Measurements from ENCODE around the gene SPDYA.

SPDYA gene

GRCh38 chr2:28828382-28828781 is 17.7 kb downstream of the SPDYA start:
- no peak for DNase-seq (ENCODE audit: low read depth)

GRCh38 chr2:28833740-28834470 is 23.3 kb downstream of the SPDYA start:
- DNase-seq (ENCODE audit: low read depth) = no peak

- DNase-seq (ENCODE audit: low read depth) = no peak
These were observed 25.1 kb downstream of the SPDYA start for GRCh38 chr2:28835781-28836180.

DNA sequence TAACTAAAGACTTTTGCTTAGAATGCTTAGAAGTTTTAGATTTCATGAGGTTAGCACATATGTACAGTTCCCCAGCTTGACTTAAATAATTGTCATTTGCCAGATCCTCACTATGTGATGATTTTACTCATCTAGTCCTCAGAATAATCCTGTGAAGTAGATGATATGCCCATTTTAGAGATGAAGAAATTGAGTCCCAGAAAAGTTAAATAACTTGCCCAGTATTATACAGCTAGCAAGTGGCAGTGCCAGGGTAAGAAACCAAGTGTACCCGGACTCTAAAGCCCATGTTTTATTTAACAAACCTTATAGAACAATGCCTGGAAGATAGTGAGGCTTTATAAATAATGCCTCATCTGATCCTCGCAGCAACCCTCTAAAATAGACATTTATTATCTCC is 28.3 kb downstream of the SPDYA start:
- no peak for DNase-seq (ENCODE audit: low read depth)

DNA sequence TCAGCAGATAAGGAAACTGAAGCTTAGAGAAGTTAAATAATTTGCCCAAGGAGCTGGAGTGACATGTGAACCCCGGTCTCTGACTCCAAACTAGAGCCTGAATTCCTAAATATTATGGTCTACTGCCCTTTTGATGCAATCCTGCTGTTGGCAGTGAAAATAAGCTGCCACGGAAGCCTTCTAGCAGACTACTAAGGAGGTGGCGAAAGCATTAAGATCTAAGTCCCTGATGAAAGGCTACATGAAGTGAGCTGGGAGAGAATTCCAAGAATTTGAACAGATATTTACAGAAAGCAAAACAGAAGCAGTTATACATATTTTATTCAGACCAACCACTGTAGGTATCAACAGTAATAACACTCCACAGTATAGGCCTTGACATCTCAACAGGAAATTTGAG is 31.4 kb downstream of the SPDYA start:
- no peak for DNase-seq (ENCODE audit: low read depth)

GRCh38 chr2:28855193-28855592 is 44.6 kb downstream of the SPDYA start:
- DNase-seq (ENCODE audit: low read depth) = no peak

DNA sequence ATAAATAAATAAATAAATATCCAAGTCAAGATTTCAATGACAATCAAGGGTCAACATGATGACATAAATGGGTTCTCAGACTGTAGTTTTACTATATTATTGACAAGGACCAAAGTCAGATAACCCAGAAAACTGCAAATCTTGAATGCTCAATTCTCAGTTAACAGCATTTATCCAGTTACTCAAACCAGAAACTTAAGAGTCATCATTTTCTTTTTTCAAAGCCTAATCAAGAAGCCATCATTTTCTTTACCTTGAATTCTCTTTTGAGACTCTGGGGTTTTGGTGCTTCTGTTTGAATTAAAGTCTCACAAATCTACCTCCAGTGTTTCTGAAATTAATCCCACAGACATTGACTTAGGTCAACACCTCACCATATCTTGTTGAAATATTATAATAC is 45.3 kb downstream of the SPDYA start:
- no peak for DNase-seq (ENCODE audit: low read depth)

GRCh38 chr2:28868611-28869010 is 58.0 kb downstream of the SPDYA start:
- no peak for DNase-seq (ENCODE audit: low read depth)

GRCh38 chr2:28869494-28870145 is 59.0 kb downstream of the SPDYA start:
- DNase-seq (ENCODE audit: low read depth) = no peak

DNA sequence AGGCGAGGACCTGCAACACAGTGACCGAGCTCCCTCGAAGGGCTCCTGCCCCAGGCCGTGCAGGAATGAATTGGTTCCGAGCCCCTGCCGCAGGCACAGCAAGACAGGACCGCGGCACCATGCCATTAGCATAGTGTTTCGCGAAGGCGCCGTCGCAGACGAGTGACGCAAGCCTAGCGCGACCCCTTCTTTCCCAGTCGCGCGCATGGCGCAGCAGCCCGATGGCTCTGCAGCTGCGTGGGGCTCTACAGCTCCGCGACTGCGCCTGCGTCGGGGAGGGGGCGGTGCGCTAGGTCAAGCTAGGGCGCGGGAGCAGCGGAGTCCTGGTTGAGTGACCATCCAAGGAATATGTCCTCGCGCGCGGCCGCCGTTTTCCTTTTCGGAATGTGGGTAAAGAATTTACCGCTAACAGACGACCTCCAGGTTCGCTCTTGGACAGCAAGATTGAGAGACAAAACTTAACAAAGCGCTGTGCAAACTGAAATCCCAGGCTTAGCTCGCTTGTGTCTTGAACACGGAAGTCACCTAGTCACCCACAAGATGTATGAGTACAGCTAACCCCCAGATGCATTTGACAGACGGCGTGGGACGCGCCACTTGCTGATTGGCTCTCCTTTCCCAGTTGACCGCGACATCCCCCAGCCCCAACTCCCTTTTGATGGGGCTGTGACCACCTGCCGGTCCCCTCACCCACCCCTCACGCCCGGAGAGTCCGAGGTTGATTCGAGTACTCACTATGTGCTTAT is 59.7 kb downstream of the SPDYA start, which contains the start of gene TRMT61B:
Gene TRMT61B, minus strand, starts transcription at position 164 of the 746 bp plus-strand sequence. Its CDS starts 32 bp downstream, at position 132.
- DNase-seq (ENCODE audit: low read depth) = peak; percentile 70

GRCh38 chr2:28871620-28872019 is 61.0 kb downstream of the SPDYA start:
- DNase-seq (ENCODE audit: low read depth) = no peak

DNA sequence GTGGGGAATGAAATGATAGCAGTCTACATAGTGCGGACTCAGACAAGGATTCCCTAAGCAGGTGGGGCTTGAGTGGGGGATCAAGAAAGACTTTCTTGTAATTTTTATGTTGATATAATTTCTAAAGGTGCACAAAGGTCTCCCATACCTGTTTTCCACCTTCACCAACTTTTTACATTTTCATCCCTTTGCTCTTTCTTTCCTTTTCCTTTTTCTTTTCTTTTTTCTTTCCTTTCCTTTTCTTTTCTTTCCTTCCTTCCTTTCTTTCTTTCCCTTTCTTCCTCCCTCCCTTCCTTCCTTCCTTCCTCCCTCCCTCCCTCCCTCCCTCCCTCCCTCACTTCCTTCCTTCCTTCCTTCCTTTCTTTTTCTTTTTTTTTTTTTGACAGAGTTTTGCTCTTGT is 69.6 kb downstream of the SPDYA start:
- no peak for DNase-seq (ENCODE audit: low read depth)

GRCh38 chr2:28893488-28893887 is 82.9 kb downstream of the SPDYA start:
- no peak for DNase-seq (ENCODE audit: low read depth)

- peak; percentile 93 for DNase-seq (ENCODE audit: low read depth)
These were observed 84.0 kb downstream of the SPDYA start, which contains the start of gene WDR43 for GRCh38 chr2:28894470-28895188. WDR43 (plus strand) TSS chr2:28894667; CDS start chr2:28894699, 32 bp downstream.

DNA sequence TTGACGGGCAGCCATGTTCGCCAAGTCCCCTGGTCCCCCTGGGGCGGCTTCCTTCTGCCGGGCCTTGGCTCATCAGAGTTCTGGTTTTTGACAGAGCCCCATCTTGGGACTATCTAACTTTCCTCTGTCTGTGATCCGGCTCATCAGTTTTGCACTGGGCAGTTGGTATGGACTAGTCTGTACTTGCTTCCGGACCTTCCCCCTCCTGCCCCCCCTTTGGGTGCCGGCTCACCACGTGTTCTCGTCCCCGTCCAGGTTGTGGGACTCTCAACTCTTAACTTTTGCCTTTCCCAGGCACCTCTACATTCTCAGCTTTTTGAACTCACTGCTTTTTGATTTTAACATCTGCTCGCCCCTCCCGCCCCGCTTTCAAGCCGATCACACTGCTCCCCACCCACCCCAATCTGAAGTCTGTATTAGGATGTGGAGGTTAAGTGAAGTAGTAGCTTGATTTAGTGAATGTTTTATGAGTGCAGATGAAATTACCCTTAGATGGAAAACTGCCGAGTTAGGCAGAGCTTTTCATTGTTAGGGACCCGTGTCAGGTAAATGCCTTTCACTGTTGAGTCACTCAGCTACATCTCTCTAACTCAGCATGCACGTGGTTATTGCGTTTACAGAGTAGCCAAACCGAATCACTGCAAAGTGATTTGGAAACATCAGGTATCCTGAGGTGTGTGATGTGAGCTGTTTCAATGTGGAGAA is 84.7 kb downstream of the SPDYA start:
- no peak for DNase-seq (ENCODE audit: low read depth)

DNA sequence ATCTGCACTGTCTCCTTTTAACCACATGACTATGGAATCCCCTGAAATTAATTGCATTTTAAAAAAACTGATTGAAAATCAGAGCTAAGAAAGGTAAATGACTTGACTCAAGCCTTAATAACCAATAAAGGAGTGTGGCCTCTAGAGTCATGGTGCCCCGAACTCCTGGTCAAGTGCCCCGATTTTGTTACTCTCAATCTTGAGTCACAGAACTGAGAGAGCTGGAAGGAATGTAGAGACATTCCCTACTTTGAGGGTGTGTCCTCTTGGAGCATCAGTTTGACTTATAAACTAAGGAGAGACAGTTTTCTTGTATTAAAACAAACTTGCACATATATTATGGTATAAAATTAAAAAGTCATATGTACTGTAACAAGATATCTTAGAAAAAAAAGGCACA is 86.3 kb downstream of the SPDYA start:
- DNase-seq (ENCODE audit: low read depth) = peak; percentile 34

- DNase-seq (ENCODE audit: low read depth) = no peak
These were observed 87.4 kb downstream of the SPDYA start for GRCh38 chr2:28898048-28898447.

Data from GM04503 (cell line).